Measurements from ENCODE around the gene MCC.

Gene MCC

DNA sequence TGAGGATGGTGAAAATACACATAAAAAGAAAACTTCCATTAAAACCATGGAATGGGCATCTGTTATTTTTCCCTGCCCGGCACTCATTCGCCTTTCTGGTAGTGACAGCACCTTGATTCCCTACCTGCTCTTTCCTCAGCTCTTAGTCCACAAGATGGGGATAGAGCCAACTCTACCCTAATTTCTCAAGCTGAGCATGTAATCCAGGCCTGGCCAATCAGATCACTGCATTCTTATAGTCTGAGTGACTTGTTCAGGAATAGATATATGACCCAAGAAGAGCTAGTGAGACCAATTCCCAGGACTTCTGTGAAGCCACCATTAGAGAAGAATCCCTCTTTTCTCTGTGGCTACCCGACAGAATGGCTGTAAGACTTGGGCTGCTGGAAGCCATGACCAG is 111.6 kb downstream of the MCC start:
- no peak for DNase-seq (ENCODE audit: low spot score)
- in situ Hi-C loops (cut with MboI; ENCODE audit: low sequenced_read_pairs, unreplicated experiment), result no loop called here
- TF ChIP-seq, protein P1, sequence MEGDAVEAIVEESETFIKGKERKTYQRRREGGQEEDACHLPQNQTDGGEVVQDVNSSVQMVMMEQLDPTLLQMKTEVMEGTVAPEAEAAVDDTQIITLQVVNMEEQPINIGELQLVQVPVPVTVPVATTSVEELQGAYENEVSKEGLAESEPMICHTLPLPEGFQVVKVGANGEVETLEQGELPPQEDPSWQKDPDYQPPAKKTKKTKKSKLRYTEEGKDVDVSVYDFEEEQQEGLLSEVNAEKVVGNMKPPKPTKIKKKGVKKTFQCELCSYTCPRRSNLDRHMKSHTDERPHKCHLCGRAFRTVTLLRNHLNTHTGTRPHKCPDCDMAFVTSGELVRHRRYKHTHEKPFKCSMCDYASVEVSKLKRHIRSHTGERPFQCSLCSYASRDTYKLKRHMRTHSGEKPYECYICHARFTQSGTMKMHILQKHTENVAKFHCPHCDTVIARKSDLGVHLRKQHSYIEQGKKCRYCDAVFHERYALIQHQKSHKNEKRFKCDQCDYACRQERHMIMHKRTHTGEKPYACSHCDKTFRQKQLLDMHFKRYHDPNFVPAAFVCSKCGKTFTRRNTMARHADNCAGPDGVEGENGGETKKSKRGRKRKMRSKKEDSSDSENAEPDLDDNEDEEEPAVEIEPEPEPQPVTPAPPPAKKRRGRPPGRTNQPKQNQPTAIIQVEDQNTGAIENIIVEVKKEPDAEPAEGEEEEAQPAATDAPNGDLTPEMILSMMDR (IDR thresholded peaks at IDR 0.05; ENCODE audit: borderline replicate concordance, control extremely low read depth, extremely low read depth, insufficient read depth, missing control alignments), result no peak

GRCh38 chr5:113375480-113376060 is 112.7 kb downstream of the MCC start:
- TF ChIP-seq, protein P1 (IDR thresholded peaks at IDR 0.05; ENCODE audit: borderline replicate concordance, control extremely low read depth, extremely low read depth, insufficient read depth, missing control alignments), result no peak
- DNase-seq (ENCODE audit: low spot score), result no peak
- in situ Hi-C loops (cut with MboI; ENCODE audit: low sequenced_read_pairs, unreplicated experiment), result no loop called here

DNA sequence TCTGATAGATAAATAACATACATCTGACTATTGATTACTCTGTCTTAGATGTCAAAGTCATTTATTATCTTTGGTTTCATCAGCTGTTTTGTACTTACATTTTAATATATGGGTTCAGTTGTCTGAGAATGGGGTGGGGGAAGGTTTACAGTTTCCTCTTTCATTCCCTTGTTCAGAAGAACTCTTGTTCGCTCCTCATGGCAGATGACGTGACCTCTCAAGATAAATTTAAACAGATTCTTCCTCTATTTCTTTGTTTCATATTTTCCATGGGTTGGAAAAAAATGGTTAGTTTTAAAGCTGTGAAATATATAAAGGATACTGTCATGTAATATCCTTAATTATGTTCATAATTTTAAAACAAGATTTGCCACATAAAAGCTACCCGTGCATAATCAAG is 114.8 kb downstream of the MCC start:
- TF ChIP-seq, protein P1 (IDR thresholded peaks at IDR 0.05; ENCODE audit: borderline replicate concordance, control extremely low read depth, extremely low read depth, insufficient read depth, missing control alignments), result no peak
- in situ Hi-C loops (cut with MboI; ENCODE audit: low sequenced_read_pairs, unreplicated experiment), result no loop called here
- no peak for DNase-seq (ENCODE audit: low spot score)

DNA sequence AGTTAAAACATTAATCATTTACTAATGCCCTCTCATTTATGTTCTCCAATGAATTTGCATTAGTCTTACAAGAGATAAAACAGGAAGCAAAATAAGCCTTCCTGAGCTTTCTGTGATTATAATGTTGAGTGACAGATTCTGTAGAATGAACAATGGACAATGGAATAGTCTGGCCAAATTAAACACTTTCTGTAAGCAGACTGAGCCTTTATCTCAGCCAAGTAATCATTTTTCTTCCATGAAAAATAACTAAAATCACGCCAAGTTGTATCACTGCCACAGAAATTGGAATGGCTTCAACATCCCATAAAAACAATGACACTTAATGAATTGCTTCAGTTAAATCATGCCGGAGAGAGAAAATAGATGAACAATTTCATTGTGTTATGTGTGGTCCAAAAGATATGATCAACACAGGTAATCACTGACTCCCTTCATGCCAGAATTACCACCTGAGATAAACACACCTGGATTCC is 116.5 kb downstream of the MCC start:
- DNase-seq (ENCODE audit: low spot score), result no peak
- in situ Hi-C loops (cut with MboI; ENCODE audit: low sequenced_read_pairs, unreplicated experiment), result no loop called here

GRCh38 chr5:113367586-113367985 is 120.7 kb downstream of the MCC start:
- in situ Hi-C loops (cut with MboI; ENCODE audit: low sequenced_read_pairs, unreplicated experiment), result no loop called here
- TF ChIP-seq, protein P1 (IDR thresholded peaks at IDR 0.05; ENCODE audit: borderline replicate concordance, control extremely low read depth, extremely low read depth, insufficient read depth, missing control alignments), result no peak
- DNase-seq (ENCODE audit: low spot score), result no peak

More for the DNA sequence above, 116.5 kb downstream of the MCC start:
- TF ChIP-seq, protein P1 (IDR thresholded peaks at IDR 0.05; ENCODE audit: borderline replicate concordance, control extremely low read depth, extremely low read depth, insufficient read depth, missing control alignments), result no peak

GRCh38 chr5:113364466-113364865 is 123.8 kb downstream of the MCC start:
- in situ Hi-C loops (cut with MboI; ENCODE audit: low sequenced_read_pairs, unreplicated experiment), result no loop called here

More at GRCh38 chr5:113364466-113364865, 123.8 kb downstream of the MCC start:
- TF ChIP-seq, protein P1 (IDR thresholded peaks at IDR 0.05; ENCODE audit: borderline replicate concordance, control extremely low read depth, extremely low read depth, insufficient read depth, missing control alignments), result no peak
- DNase-seq (ENCODE audit: low spot score), result no peak

All from GM13976 (cell line).